Measurements from ENCODE around the gene CUZD1.

DNA sequence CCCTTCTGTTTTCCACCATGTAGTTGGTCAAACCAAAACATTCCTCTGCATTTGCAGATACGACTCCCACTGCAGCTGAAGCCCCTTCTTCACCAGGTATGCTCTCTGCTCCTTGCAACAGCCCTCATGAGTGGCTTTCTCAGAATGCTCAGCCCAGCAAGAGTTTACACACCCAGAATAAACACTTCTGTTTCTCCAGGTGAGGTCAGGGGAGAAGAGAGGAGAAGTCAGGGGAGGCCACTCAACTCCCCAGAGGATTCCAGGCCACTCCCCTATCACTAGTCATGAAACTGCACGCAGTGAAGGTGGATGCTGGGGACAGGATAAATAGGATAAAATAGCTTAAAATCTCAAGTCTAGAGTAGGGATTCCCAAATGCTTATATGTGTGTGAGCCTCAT, 31.2 kb downstream of the CUZD1 start:
- TF ChIP-seq, protein P1, sequence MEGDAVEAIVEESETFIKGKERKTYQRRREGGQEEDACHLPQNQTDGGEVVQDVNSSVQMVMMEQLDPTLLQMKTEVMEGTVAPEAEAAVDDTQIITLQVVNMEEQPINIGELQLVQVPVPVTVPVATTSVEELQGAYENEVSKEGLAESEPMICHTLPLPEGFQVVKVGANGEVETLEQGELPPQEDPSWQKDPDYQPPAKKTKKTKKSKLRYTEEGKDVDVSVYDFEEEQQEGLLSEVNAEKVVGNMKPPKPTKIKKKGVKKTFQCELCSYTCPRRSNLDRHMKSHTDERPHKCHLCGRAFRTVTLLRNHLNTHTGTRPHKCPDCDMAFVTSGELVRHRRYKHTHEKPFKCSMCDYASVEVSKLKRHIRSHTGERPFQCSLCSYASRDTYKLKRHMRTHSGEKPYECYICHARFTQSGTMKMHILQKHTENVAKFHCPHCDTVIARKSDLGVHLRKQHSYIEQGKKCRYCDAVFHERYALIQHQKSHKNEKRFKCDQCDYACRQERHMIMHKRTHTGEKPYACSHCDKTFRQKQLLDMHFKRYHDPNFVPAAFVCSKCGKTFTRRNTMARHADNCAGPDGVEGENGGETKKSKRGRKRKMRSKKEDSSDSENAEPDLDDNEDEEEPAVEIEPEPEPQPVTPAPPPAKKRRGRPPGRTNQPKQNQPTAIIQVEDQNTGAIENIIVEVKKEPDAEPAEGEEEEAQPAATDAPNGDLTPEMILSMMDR (IDR thresholded peaks at IDR 0.05), result no peak
- no peak for TF ChIP-seq POLR2A (IDR thresholded peaks at IDR 0.05)
